HG03097 (cell line): Measurements from ENCODE around the gene TRIM10.
"Not testable (repeated sequence)": the region's sequence is repeated elsewhere in the genome, so short reads cannot be mapped to it uniquely, and the experiment has no call there.

ENCODE experiments used
- ATAC-seq: cut with Tn5 transposase; IDR thresholded peaks from one replicate; pipeline ENCODE4 v1.9.1; 2021; ENCODE audit not compliant: unreplicated experiment, low FRiP score

The TRIM10 gene

GRCh38 chr6:30155520-30156261 is 5.3 kb downstream of the TRIM10 start:
- no peak for ATAC-seq

GRCh38 chr6:30154709-30155519 is 6.1 kb downstream of the TRIM10 start:
- no peak for ATAC-seq

- no peak for ATAC-seq
Measured at GRCh38 chr6:30154061-30154460, 7.0 kb downstream of the TRIM10 start.

GRCh38 chr6:30152910-30153610 is 8.0 kb downstream of the TRIM10 start:
- ATAC-seq: no peak

- no peak for ATAC-seq
Measured at GRCh38 chr6:30152016-30152673, 8.9 kb downstream of the TRIM10 start.

GRCh38 chr6:30151580-30151979 is 9.4 kb downstream of the TRIM10 start:
- no peak for ATAC-seq

GRCh38 chr6:30150671-30151395 is 10.2 kb downstream of the TRIM10 start:
- no peak for ATAC-seq

- no peak for ATAC-seq
Measured at GRCh38 chr6:30149858-30150550, 11.0 kb downstream of the TRIM10 start.

GRCh38 chr6:30149234-30149633 is 11.8 kb downstream of the TRIM10 start:
- no peak for ATAC-seq

- ATAC-seq: no peak
Measured at GRCh38 chr6:30147096-30147495, 13.9 kb downstream of the TRIM10 start.

GRCh38 chr6:30145818-30146217 is 15.2 kb downstream of the TRIM10 start:
- no peak for ATAC-seq

GRCh38 chr6:30144811-30145210 is 16.2 kb downstream of the TRIM10 start:
- ATAC-seq: no peak

GRCh38 chr6:30143780-30144179 is 17.2 kb downstream of the TRIM10 start:
- ATAC-seq: no peak

GRCh38 chr6:30142665-30143064 is 18.3 kb downstream of the TRIM10 start:
- ATAC-seq: no peak

- not testable (repeated sequence) for ATAC-seq
Measured at GRCh38 chr6:30140240-30140639, 20.8 kb downstream of the TRIM10 start.

GRCh38 chr6:30136570-30137286 is 24.3 kb downstream of the TRIM10 start:
- ATAC-seq: no peak

- ATAC-seq: no peak
Measured at GRCh38 chr6:30135757-30136156, 25.3 kb downstream of the TRIM10 start, which contains the start of gene TRIM40. Gene TRIM40, plus strand, starts transcription at chr6:30136140. Its CDS starts 897 bp downstream, at chr6:30137037.

GRCh38 chr6:30135147-30135546 is 25.9 kb downstream of the TRIM10 start:
- no peak for ATAC-seq
